RWPE2 (cell line): ENCODE data around the gene CHST11.
"Not testable (repeated sequence)": the region's sequence is repeated elsewhere in the genome, so short reads cannot be mapped to it uniquely, and the experiment has no call there.

Source experiments
- ATAC-seq: fragments of 200-7000 bp; cut with Tn5 transposase; 3 replicates; pipeline ENCODE4 v1.9.1; 2021; ENCODE audit warnings: low read depth
- DNase-seq: peaks from one replicate; pipeline ENCODE4 v3.0.0-alpha.2; 2020; ENCODE audit warnings: low spot score
- H3K27ac ChIP-seq: fragments of 450-650 bp; 2 replicates; pipeline ENCODE4 v1.5.1; 2017; ENCODE audit warnings: mild to moderate bottlenecking; ENCODE audit not compliant: poor library complexity, severe bottlenecking
- H3K27me3 ChIP-seq: fragments of 250-450 bp; sonication (Bioruptor Pico); 2 replicates; pipeline ENCODE4 v1.5.1; 2021; ENCODE audit warnings: mild to moderate bottlenecking, moderate library complexity; ENCODE audit not compliant: insufficient read depth, poor library complexity, severe bottlenecking
- H3K36me3 ChIP-seq: fragments of 250-450 bp; sonication (Bioruptor Pico); 2 replicates; pipeline ENCODE4 v1.5.1; 2020; ENCODE audit warnings: low read depth, mild to moderate bottlenecking, moderate library complexity
- H3K4me1 ChIP-seq: fragments of 250-450 bp; sonication (Bioruptor Pico); 2 replicates; pipeline ENCODE4 v1.5.1; 2021; ENCODE audit warnings: mild to moderate bottlenecking, moderate library complexity; ENCODE audit not compliant: insufficient read depth, poor library complexity, severe bottlenecking
- H3K4me3 ChIP-seq: fragments of 250-450 bp; sonication (Bioruptor Pico); 2 replicates; pipeline ENCODE4 v1.5.1; 2021; ENCODE audit warnings: mild to moderate bottlenecking, moderate library complexity; ENCODE audit not compliant: severe bottlenecking
- H3K9me3 ChIP-seq: fragments of 250-450 bp; sonication (Bioruptor Pico); 2 replicates; pipeline ENCODE4 v1.5.1; 2021; ENCODE audit warnings: mild to moderate bottlenecking, moderate library complexity; ENCODE audit not compliant: severe bottlenecking
- TF ChIP-seq, protein P1 (sequence below): fragments of 450-650 bp; IDR thresholded peaks from one replicate; pipeline ENCODE4 v1.5.1; 2017; ENCODE audit warnings: mild to moderate bottlenecking, moderate library complexity; ENCODE audit not compliant: poor library complexity, severe bottlenecking

CHST11 gene

DNA sequence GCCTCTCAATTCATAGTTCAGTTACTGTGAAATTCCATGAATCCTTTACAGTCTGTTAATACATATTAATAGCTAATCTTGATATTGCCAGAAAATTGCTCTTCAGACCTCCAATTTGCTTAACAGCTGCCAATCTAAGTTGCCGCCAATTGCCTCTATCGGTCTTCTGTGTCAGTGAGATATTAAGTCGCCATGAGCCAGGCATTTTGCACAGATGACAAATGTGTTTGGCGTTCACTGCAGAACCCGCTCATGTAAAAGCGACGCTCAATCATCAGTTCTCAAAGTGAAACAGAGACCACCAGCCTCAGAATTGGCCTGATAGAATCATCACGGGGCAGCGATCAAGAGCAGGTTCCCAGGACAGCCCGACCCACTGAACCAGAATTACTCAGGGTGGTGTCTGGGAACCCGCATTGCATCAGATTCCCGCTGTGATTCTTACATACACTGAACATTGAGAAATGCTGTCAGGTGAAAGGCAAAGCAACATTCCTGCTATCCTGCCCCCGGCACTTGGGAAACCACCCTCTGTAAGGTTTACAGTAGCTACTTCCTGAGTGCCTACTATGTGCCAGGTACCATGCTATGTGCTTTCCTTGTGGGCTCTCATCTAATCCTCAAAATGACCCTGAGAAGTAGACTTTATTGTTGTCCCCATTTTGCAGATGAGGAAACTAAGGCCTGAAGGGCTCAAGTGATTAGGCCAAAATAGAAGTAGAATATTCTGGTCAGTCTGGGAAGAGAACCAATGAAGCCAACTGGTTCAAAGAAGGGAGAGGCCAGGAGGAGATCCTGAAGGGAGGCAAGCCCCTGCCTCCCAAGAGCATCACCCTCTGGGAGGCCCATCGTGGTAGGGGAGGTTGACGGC is 285.0 kb downstream of the CHST11 start:
- Histone ChIP-seq H3K9me3 (no peaks in the 10 kb centered on the region), H3K4me1 (peaks cover 10% of the 10 kb centered on the region), H3K27me3 (no peaks in the 10 kb centered on the region), H3K36me3 (no peaks in the 10 kb centered on the region), H3K27ac (no peak overlapping the region), H3K4me3 (no peak overlapping the region)
- ATAC-seq (no peak), DNase-seq (no peak)
- TF ChIP-seq, protein P1, sequence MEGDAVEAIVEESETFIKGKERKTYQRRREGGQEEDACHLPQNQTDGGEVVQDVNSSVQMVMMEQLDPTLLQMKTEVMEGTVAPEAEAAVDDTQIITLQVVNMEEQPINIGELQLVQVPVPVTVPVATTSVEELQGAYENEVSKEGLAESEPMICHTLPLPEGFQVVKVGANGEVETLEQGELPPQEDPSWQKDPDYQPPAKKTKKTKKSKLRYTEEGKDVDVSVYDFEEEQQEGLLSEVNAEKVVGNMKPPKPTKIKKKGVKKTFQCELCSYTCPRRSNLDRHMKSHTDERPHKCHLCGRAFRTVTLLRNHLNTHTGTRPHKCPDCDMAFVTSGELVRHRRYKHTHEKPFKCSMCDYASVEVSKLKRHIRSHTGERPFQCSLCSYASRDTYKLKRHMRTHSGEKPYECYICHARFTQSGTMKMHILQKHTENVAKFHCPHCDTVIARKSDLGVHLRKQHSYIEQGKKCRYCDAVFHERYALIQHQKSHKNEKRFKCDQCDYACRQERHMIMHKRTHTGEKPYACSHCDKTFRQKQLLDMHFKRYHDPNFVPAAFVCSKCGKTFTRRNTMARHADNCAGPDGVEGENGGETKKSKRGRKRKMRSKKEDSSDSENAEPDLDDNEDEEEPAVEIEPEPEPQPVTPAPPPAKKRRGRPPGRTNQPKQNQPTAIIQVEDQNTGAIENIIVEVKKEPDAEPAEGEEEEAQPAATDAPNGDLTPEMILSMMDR, result no peak

DNA sequence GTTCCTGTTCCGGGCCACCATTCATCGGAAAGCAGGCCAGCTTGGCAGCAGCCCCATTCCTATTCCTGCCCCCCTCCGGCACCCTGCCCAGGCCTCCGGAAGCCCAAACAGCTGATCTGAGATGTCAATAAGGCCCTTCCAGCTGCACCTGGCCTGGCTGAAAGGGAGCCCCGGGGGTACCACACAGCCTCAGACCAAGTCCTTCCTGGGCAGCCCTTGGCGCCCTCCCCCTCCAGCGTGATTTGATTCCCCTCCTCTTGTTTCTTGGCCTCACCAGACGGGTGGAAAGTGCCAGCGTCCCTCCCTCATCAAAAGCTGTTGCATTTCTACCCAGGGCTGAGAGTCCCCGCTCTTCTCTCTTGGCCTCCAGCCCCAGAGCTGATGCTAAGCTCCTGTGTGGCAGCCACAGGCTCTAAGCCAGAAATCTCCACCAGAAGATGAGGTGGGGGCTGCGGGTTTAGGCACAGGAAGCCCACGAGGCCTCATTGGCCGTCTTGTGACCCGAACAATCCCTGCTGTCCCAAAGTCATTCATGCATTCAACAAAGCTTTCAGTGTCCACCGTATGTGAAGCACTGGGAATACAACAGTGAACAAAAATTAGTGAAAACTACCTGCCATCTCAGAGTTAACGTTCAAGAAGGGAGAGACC is 285.9 kb downstream of the CHST11 start:
- Histone ChIP-seq H3K4me3 (no peak overlapping the region), H3K27me3 (no peaks in the 10 kb centered on the region), H3K27ac (no peak overlapping the region), H3K4me1 (peaks cover 10% of the 10 kb centered on the region), H3K9me3 (no peaks in the 10 kb centered on the region), H3K36me3 (no peaks in the 10 kb centered on the region)
- TF ChIP-seq, protein P1, result no peak
- DNase-seq (no peak), ATAC-seq (no peak)

DNA sequence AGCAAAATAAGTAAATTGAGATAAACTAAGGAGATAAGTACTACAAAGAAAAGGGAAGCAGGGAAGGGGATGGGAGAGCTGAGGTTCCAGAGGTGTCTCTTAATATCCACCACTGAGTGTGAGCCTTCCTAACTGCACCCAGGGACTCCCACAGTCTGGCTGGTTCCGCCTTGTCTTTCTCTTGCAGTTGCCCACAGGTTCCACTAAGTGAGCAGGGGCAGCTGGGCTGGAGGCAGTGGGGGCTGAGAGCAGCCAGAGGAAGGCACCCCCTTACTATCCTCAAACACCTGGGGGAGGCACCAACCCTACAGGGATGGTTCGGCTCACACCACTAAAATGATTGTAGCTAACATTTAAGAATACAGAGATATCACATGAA is 286.4 kb downstream of the CHST11 start:
- ATAC-seq (no peak), DNase-seq (no peak)
- Histone ChIP-seq H3K27me3 (no peaks in the 10 kb centered on the region), H3K9me3 (no peaks in the 10 kb centered on the region), H3K36me3 (no peaks in the 10 kb centered on the region), H3K4me3 (no peak overlapping the region), H3K27ac (no peak overlapping the region), H3K4me1 (peaks cover 6% of the 10 kb centered on the region)
- TF ChIP-seq, protein P1, result no peak

DNA sequence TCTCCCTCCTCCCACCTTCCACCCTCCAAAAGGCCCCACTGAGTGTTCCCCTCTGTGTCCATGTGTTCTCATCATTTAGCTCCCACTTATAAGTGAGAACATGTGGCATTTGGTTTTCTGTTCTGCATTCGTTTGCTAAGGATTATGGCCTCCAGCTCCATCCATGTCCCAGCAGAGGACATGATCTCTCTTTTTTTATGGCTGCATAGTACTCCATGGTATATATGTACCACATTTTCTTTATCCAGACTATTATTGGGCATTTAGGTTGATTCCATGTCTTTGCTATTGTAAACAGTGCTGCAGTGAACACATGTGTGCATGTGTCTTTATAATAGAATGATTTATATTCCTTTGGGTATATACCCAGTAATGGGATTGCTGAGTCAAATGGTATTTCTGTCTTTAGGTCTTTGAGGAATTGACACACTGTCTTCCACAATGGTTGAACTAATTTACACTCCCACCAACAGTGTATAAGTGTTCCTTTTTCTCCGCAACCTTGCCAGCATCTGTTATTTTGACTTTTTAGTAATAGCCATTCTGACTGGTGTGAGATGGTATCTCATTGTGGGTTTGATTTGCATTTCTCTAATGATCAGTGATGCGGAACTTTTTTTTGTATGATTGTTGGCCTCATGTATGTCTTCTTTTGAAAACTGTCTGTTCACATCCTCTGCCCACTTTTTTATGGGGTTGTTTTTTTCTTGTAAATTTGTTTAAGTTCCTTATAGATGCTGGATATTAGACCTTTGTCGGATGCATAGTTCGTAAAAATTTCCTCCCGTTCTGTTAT is 287.2 kb downstream of the CHST11 start:
- H3K27ac ChIP-seq, DNase-seq, H3K27me3 ChIP-seq, H3K4me3 ChIP-seq, H3K36me3 ChIP-seq, ATAC-seq, H3K9me3 ChIP-seq, H3K4me1 ChIP-seq: not testable (repeated sequence)

DNA sequence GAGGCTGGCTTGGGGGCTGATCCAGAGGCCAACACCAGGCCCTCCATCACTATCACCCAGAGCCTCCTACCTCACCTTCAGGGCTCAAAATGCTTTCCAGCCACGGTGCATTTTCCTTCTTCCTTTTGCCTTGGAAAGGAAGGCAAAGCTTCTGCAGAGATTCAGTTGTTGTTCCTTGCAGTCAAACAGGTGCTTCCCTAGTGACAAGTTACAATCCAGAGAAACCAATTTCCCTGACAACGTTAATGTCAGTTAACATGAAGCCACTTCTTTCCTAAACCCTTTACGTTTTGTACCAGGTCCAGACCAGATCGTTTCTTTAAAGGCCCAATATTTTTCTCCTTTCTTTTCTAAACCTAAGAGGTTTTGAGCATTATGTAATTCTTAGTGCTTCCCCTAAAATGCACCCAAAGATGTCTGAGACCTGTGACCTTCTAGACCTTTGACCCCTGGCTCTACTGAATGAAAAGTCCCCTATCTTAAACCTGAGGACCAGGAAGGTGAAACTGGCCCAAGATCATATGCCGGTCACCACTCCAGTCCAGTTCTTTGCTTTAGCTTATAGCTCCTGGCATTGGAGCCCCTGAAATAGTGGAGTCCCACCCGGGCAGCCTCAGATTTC is 289.8 kb downstream of the CHST11 start:
- no peaks in the 10 kb centered on the region for H3K36me3 ChIP-seq
- H3K9me3 ChIP-seq, result no peaks in the 10 kb centered on the region
- no peaks in the 10 kb centered on the region for H3K4me1 ChIP-seq
- no peaks in the 10 kb centered on the region for H3K27me3 ChIP-seq
- TF ChIP-seq, protein P1, result no peak
- no peak for DNase-seq
- no peak overlapping the region for H3K4me3 ChIP-seq
- H3K27ac ChIP-seq, result no peak overlapping the region
- ATAC-seq, result no peak
